ENCODE measurements around the gene IFFO2.

The IFFO2 gene

GRCh38 chr1:18994381-18994780 is 37.9 kb upstream of the IFFO2 start:
- Histone ChIP-seq H3K4me1 (peaks cover 6 to 8% (median 7%) of the 10 kb centered on the region in 10 experiments; a peak in 19 of 20 replicates), H3K4me3 (no peak overlapping the region), H3K36me3 (no peaks in the 10 kb centered on the region), H4K20me1 (no peaks in the 10 kb centered on the region), H3K9ac (no peak overlapping the region), H3K27me3 (no peaks in the 10 kb centered on the region), H3K9me3 (replicated peaks in 1 of 11) (peaks cover 0 to 6% (median 0%) of the 10 kb centered on the region in 11 experiments; a peak in 3 of 22 replicates), H3K4me2 (peak overlapping the region in 1 of 11 experiments; percentile 21; a peak in 1 of 22 replicates), H3K27ac (no peak overlapping the region)
- no peak for TF ChIP-seq Cebpa-rat (IDR thresholded peaks at IDR 0.05)

DNA sequence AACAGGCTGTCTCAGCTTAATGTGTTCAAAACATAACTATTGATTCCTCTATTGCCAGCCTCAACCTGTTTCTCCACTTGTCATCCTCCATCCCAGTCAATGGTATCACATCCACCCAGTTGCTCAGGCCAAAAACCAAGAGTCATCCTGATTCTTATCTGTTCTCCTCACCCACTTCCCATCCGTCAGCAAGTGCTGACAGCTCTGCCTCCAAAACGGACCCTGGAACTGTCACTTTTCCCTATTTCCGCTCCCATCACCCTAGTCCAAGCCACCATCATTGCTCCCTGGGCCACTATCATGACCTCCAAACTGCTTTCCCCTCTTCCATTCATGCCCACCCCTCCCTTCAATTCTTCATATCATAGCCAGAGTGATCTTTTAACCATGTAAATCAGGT is 36.2 kb upstream of the IFFO2 start:
- H3K4me3 ChIP-seq: no peak overlapping the region
- no peak overlapping the region for H3K27ac ChIP-seq
- no peak overlapping the region for H3K9ac ChIP-seq
- no peaks in the 10 kb centered on the region for H3K36me3 ChIP-seq
- H3K27me3 ChIP-seq: no peaks in the 10 kb centered on the region
- H3K9me3 ChIP-seq (replicated peaks in 1 of 11): peaks cover 0 to 6% (median 0%) of the 10 kb centered on the region in 11 experiments; a peak in 3 of 22 replicates
- no peak overlapping the region for H3K4me2 ChIP-seq
- peaks cover 8 to 25% (median 16%) of the 10 kb centered on the region in 10 experiments; a peak in 19 of 20 replicates for H3K4me1 ChIP-seq
- TF ChIP-seq Cebpa-rat (IDR thresholded peaks at IDR 0.05): no peak
- no peaks in the 10 kb centered on the region for H4K20me1 ChIP-seq

DNA sequence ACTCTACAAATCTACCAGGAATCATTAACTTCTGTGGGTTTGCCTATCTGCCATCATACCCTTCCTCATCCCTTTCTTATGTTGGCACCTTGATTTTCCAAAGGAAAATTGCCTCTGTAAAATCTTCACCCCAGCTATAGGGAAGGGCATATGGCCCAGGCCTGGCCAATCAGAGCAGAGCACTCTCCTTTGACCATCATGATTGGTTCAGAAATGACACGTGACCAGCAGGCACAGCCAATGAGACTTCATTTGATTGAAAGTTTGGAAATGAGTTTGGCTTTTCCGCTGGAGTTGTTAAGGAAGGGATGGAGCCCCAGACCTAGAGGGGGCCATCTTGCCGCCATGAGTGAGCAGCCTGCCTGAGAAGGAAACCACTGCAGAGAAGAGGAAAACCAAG is 35.1 kb upstream of the IFFO2 start:
- Histone ChIP-seq H3K36me3 (no peaks in the 10 kb centered on the region), H4K20me1 (no peaks in the 10 kb centered on the region), H3K4me1 (peaks cover 8 to 32% (median 19%) of the 10 kb centered on the region in 10 experiments; a peak in 19 of 20 replicates), H3K27me3 (no peaks in the 10 kb centered on the region), H3K27ac (no peak overlapping the region), H3K9me3 (replicated peaks in 1 of 11) (peaks cover 0 to 6% (median 0%) of the 10 kb centered on the region in 11 experiments; a peak in 3 of 22 replicates), H3K4me3 (no peak overlapping the region), H3K4me2 (no peak overlapping the region), H3K9ac (no peak overlapping the region)
- TF ChIP-seq Cebpa-rat (IDR thresholded peaks at IDR 0.05): no peak

- no peak overlapping the region for H3K9ac ChIP-seq
- peaks cover 8 to 40% (median 25%) of the 10 kb centered on the region in 10 experiments; a peak in 19 of 20 replicates for H3K4me1 ChIP-seq
- H3K9me3 ChIP-seq (replicated peaks in 1 of 11): peaks cover 0 to 6% (median 0%) of the 10 kb centered on the region in 11 experiments; a peak in 3 of 22 replicates
- H3K27me3 ChIP-seq: no peaks in the 10 kb centered on the region
- H4K20me1 ChIP-seq: no peaks in the 10 kb centered on the region
- no peak for TF ChIP-seq Cebpa-rat (IDR thresholded peaks at IDR 0.05)
- H3K27ac ChIP-seq: no peak overlapping the region
- H3K36me3 ChIP-seq: no peaks in the 10 kb centered on the region
- peak overlapping the region in 7 of 11 experiments; percentile 7 to 69 (median 58); a peak in 14 of 22 replicates for H3K4me2 ChIP-seq
- H3K4me3 ChIP-seq: no peak overlapping the region
Observed at GRCh38 chr1:18989896-18990295, 33.4 kb upstream of the IFFO2 start.

DNA sequence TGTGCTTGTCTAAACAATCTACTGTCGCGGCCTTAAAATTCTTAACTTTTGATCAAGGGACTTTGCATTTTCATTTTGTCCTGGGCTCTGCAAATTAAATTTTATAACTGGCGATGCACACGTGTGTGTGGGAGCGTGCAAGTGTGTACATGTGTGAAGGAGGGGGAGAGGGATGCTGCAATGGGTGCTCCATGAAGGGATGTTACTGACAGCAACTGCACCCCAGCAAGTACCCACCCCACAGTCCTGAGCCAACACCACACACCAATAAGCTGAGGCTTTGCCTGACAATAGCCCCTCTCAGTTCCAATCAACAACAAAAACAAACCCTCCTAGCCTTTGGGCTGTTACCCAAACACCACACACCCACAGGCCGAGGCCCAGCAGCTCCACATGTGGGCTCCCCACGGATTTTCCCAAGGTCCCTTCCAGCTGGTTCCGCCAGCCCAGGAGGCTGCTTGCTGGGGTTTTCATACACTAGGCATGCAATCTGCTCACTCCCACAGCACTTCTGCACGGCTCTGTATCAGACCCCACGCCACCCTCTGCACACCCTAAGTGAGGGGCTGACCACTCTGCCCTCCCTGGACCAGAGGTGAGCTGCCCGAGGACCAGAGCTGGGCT is 32.8 kb upstream of the IFFO2 start:
- Histone ChIP-seq H3K27ac (no peak overlapping the region), H4K20me1 (no peaks in the 10 kb centered on the region), H3K4me3 (no peak overlapping the region), H3K9me3 (replicated peaks in 1 of 11) (peaks cover 0 to 6% (median 0%) of the 10 kb centered on the region in 11 experiments; a peak in 3 of 22 replicates), H3K9ac (0 out of 22 replicates have a peak overlapping the region, but pooled peaks of 1 of the 11 experiments have one; percentile 27), H3K27me3 (no peaks in the 10 kb centered on the region), H3K36me3 (no peaks in the 10 kb centered on the region), H3K4me1 (peaks cover 4 to 40% (median 25%) of the 10 kb centered on the region in 10 experiments; a peak in 19 of 20 replicates), H3K4me2 (peak overlapping the region in 7 of 11 experiments; percentile 7 to 69 (median 58); a peak in 15 of 22 replicates)
- no peak for TF ChIP-seq Cebpa-rat (IDR thresholded peaks at IDR 0.05)

DNA sequence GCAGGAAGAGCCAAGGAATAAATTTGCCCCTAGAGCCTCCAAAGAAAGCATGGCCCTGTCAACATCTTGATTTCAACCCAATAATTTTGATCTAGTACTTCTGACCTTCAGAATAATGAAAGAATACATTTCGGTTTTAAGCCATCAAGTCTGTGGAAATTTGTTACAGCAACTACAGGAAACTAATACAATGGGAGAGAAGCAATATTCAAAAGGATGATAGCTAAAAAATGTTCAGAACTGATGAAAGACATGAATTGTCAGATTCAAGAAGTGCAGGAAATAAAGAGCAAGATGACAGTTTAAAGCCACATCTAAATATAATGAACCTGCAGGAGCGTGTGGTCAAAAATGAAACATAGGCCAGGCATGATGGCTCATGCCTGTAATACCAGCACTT is 24.8 kb upstream of the IFFO2 start:
- H3K27ac ChIP-seq: no peak overlapping the region
- no peaks in the 10 kb centered on the region for H3K36me3 ChIP-seq
- H3K27me3 ChIP-seq: no peaks in the 10 kb centered on the region
- H3K4me1 ChIP-seq: peaks cover 0 to 12% (median 6%) of the 10 kb centered on the region in 10 experiments; a peak in 8 of 20 replicates
- H3K9me3 ChIP-seq (replicated peaks in 1 of 11): peaks cover 20 to 30% (median 25%) of the 10 kb centered on the region in 11 experiments
- H4K20me1 ChIP-seq: no peaks in the 10 kb centered on the region
- no peak for TF ChIP-seq Cebpa-rat (IDR thresholded peaks at IDR 0.05)
- H3K4me2 ChIP-seq: no peak overlapping the region
- H3K4me3 ChIP-seq: no peak overlapping the region
- no peak overlapping the region for H3K9ac ChIP-seq

- H3K27ac ChIP-seq: no peak overlapping the region
- H3K4me1 ChIP-seq: peaks cover 0 to 9% (median under 1%) of the 10 kb centered on the region in 10 experiments; a peak in 6 of 20 replicates
- no peak overlapping the region for H3K4me3 ChIP-seq
- H3K4me2 ChIP-seq: no peak overlapping the region
- H3K27me3 ChIP-seq: no peaks in the 10 kb centered on the region
- H3K9me3 ChIP-seq (replicated peaks in 1 of 11): peaks cover 20 to 30% (median 25%) of the 10 kb centered on the region in 11 experiments
- no peak overlapping the region for H3K9ac ChIP-seq
- H4K20me1 ChIP-seq: no peaks in the 10 kb centered on the region
- no peaks in the 10 kb centered on the region for H3K36me3 ChIP-seq
- no peak for TF ChIP-seq Cebpa-rat (IDR thresholded peaks at IDR 0.05)
Observed at GRCh38 chr1:18978706-18979105, 22.2 kb upstream of the IFFO2 start.

DNA sequence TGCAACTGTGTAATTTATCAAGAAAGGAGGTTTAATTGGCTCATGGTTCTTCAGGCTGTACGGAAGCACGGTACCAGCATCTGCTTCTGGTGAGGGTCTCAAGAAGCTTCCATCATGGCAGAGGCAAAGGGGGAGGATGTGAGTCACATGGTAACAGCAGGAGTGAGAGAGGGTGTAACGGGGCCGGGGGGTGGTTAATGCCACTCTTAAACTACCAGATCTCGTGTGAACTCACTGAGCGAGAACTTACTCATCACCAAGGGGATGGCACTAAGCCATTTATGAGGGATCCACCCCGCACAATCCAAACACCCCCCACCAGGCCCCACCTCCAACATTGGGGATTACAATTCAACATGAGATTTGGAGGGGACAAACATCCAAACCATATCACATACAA is 21.0 kb upstream of the IFFO2 start:
- no peak overlapping the region for H3K4me2 ChIP-seq
- H3K36me3 ChIP-seq: no peaks in the 10 kb centered on the region
- H3K9ac ChIP-seq: no peak overlapping the region
- no peak overlapping the region for H3K27ac ChIP-seq
- H3K27me3 ChIP-seq: no peaks in the 10 kb centered on the region
- H3K9me3 ChIP-seq (replicated peaks in 1 of 11): peaks cover 20 to 28% (median 25%) of the 10 kb centered on the region in 11 experiments
- TF ChIP-seq Cebpa-rat (IDR thresholded peaks at IDR 0.05): no peak
- peaks cover 10 to 21% (median 12%) of the 10 kb centered on the region in 10 experiments; a peak in 19 of 20 replicates for H3K4me1 ChIP-seq
- H4K20me1 ChIP-seq: no peaks in the 10 kb centered on the region
- no peak overlapping the region for H3K4me3 ChIP-seq

DNA sequence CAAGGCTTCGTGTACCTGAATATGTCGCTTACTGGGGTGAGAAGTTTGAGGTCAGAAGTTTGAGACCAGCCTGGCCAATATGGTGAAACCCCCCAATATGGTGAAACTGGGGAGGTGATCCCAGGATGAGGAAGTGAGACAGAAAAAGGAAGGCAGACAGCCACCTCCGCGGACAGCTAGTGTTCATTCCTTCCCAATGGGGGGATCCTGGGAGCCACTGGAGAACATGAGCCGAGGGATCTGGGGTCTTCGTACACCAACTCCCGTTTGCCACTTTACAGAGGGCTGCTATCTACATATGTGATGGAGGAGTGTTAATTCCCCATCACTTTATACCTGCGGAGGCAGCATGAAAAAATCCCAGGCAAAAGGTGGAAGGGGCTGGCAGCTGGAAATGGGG is 19.6 kb upstream of the IFFO2 start:
- Histone ChIP-seq H3K27me3 (no peaks in the 10 kb centered on the region), H3K27ac (no peak overlapping the region), H3K4me2 (no peak overlapping the region), H3K4me1 (peaks cover 14 to 27% (median 19%) of the 10 kb centered on the region in 10 experiments; a peak in 19 of 20 replicates), H3K9ac (no peak overlapping the region), H3K36me3 (no peaks in the 10 kb centered on the region), H3K9me3 (replicated peaks in 1 of 11) (peaks cover 14 to 22% (median 17%) of the 10 kb centered on the region in 11 experiments), H3K4me3 (no peak overlapping the region), H4K20me1 (no peaks in the 10 kb centered on the region)
- no peak for TF ChIP-seq Cebpa-rat (IDR thresholded peaks at IDR 0.05)
